Effector CD8-positive, alpha-beta T cell (primary cell): ENCODE results near the gene TUBB.
A peak's percentile ranks its signal among the peaks of the same experiment; 100 is the strongest.
"Not testable (repeated sequence)": the region's sequence is repeated elsewhere in the genome, so short reads cannot be mapped to it uniquely, and the experiment has no call there.

Experiments used
- DNase-seq: peaks from one replicate; lab custom pipeline; 2025; lab: John Stamatoyannopoulos, UW

The TUBB gene

GRCh38 chr6:30719356-30719755 is 796 bp upstream of the TUBB start:
- DNase-seq = no peak

- peak; percentile 35 for DNase-seq
Observed at GRCh38 chr6:30720738-30721197, 616 bp downstream of the TUBB start.

GRCh38 chr6:30721198-30722024 is 1.3 kb downstream of the TUBB start:
- peak; percentile 94 for DNase-seq

- DNase-seq = not testable (repeated sequence)
Observed at GRCh38 chr6:30722025-30722279, 1.8 kb downstream of the TUBB start.

- DNase-seq = peak; percentile 81
Observed at GRCh38 chr6:30722280-30723112, 2.3 kb downstream of the TUBB start.

GRCh38 chr6:30723159-30723842 is 3.1 kb downstream of the TUBB start:
- not testable (repeated sequence) for DNase-seq

- DNase-seq = not testable (repeated sequence)
Observed at GRCh38 chr6:30723843-30724741, 3.9 kb downstream of the TUBB start.

- no peak for DNase-seq
Observed at GRCh38 chr6:30724906-30725667, 4.9 kb downstream of the TUBB start.

GRCh38 chr6:30725713-30726505 is 5.8 kb downstream of the TUBB start:
- no peak for DNase-seq

- DNase-seq = no peak
Observed at GRCh38 chr6:30726506-30727413, 6.6 kb downstream of the TUBB start.

GRCh38 chr6:30727920-30728553 is 7.9 kb downstream of the TUBB start:
- no peak for DNase-seq

GRCh38 chr6:30730601-30731435 is 10.7 kb downstream of the TUBB start:
- DNase-seq = peak; percentile 65

- DNase-seq = no peak
Observed at GRCh38 chr6:30732237-30732943, 12.2 kb downstream of the TUBB start.

- DNase-seq = no peak
Observed at GRCh38 chr6:30735668-30736314, 15.6 kb downstream of the TUBB start.

GRCh38 chr6:30738532-30738931 is 18.4 kb downstream of the TUBB start:
- DNase-seq = no peak

- no peak for DNase-seq
Observed at GRCh38 chr6:30740540-30740870, 20.4 kb downstream of the TUBB start.
